HepG2 (cell line): ENCODE measurements around the gene CCDC201. TPM values are rescaled to one million over a fixed set of nuclear protein-coding genes. Genes with fewer than 3 reads are reported as not detected.

Experiments used
- ATAD3A ChIP-seq: sonication (generic); formaldehyde crosslinking; IDR thresholded peaks from 2 replicates; pipeline ENCODE4 v1.4.0; 2020; ENCODE audit warnings: missing genetic modification reagents
- CENPX ChIP-seq: sonication (generic); formaldehyde crosslinking; IDR thresholded peaks from 2 replicates; pipeline ENCODE4 v1.9.0; 2021; ENCODE audit warnings: mild to moderate bottlenecking, missing genetic modification reagents, moderate library complexity
- GFI1 ChIP-seq: sonication (generic); formaldehyde crosslinking; IDR thresholded peaks from 2 replicates; pipeline ENCODE4 v1.5.0; 2020; ENCODE audit warnings: missing genetic modification reagents, mild to moderate bottlenecking, borderline replicate concordance
- HCFC1 ChIP-seq: fragments of 150-350 bp; IDR thresholded peaks from 2 replicates; pipeline ENCODE4 v1.6.1; 2014; ENCODE audit warnings: low read depth, low read length
- IRF1 ChIP-seq: sonication (generic); formaldehyde crosslinking; IDR thresholded peaks from 2 replicates; pipeline ENCODE4 v1.4.0; 2020; ENCODE audit warnings: low read depth, mild to moderate bottlenecking, missing genetic modification reagents
- NFE2L2 ChIP-seq: fragments of 150-350 bp; IDR thresholded peaks from 2 replicates; pipeline ENCODE4 v1.6.1; 2014; ENCODE audit warnings: low read length
- ONECUT2 ChIP-seq: sonication (generic); formaldehyde crosslinking; IDR thresholded peaks from 2 replicates; pipeline ENCODE4 v1.4.0; 2020; ENCODE audit warnings: missing genetic modification reagents
- SOX5 ChIP-seq: IDR thresholded peaks from 2 replicates; pipeline ENCODE4 v1.6.1; 2016; ENCODE audit warnings: borderline replicate concordance
- SUZ12 ChIP-seq: fragments of 150-350 bp; IDR thresholded peaks from 2 replicates; pipeline ENCODE4 v1.6.1; 2014; ENCODE audit warnings: low read depth, low read length
- YEATS2 ChIP-seq: sonication (generic); formaldehyde crosslinking; IDR thresholded peaks from 2 replicates; pipeline ENCODE4 v1.4.0; 2020; ENCODE audit warnings: missing genetic modification reagents, borderline replicate concordance
- ZFAT ChIP-seq: sonication (generic); formaldehyde crosslinking; conservative IDR thresholded peaks from 2 replicates; pipeline ENCODE4 v1.8.1; 2023; ENCODE audit warnings: missing genetic modification reagents, inconsistent platforms
- ZNF317 ChIP-seq: sonication (generic); formaldehyde crosslinking; IDR thresholded peaks from 2 replicates; pipeline ENCODE4 v1.5.0; 2020; ENCODE audit warnings: mild to moderate bottlenecking, missing genetic modification reagents
- ZNF513 ChIP-seq: sonication (generic); formaldehyde crosslinking; conservative IDR thresholded peaks from 2 replicates; pipeline ENCODE4 v1.5.0; 2020; ENCODE audit warnings: missing genetic modification reagents
- ZNF530 ChIP-seq: sonication (generic); formaldehyde crosslinking; IDR thresholded peaks from 2 replicates; pipeline ENCODE4 v1.5.0; 2020; ENCODE audit warnings: low read depth, mild to moderate bottlenecking, missing genetic modification reagents
- ZNF547 ChIP-seq: sonication (generic); formaldehyde crosslinking; IDR thresholded peaks from 2 replicates; pipeline ENCODE4 v1.5.1; 2020; ENCODE audit warnings: mild to moderate bottlenecking, missing genetic modification reagents
- ZNF580 ChIP-seq: IDR thresholded peaks from 2 replicates; pipeline ENCODE4 v1.6.1; 2016; ENCODE audit warnings: low read depth, borderline replicate concordance
- ZNF619 ChIP-seq: sonication (generic); formaldehyde crosslinking; IDR thresholded peaks from 2 replicates; pipeline ENCODE4 v1.4.0; 2020; ENCODE audit warnings: mild to moderate bottlenecking, missing genetic modification reagents
- ZNF766 ChIP-seq: sonication (generic); formaldehyde crosslinking; IDR thresholded peaks from 2 replicates; pipeline ENCODE4 v1.5.0; 2020; ENCODE audit warnings: missing genetic modification reagents, borderline replicate concordance
- ZNF816 ChIP-seq: sonication (generic); formaldehyde crosslinking; IDR thresholded peaks from 2 replicates; pipeline ENCODE4 v1.8.0; 2022; ENCODE audit warnings: missing genetic modification reagents, mild to moderate bottlenecking, borderline replicate concordance
- polyA plus RNA-seq, 8 experiments: library from polyadenylated mRNA; depleted of rRNA in 3 of 8; stranded (reverse) in 7 of 8; unstranded in 1 of 8; fragments of >200 nt; fragmentation: Illumina TruSeq in 4 of 8; extraction: Trizol in 4 of 8; gene quantifications; 2 replicates each; pipeline versions ENCODE4 v1.2.1 to v1.2.3, GENCODE V29; 2011 to 2016; ENCODE audit warnings: low read depth in 4 of 8, missing spikeins in 1 of 8, mixed read lengths in 1 of 8; ENCODE audit not compliant: insufficient read depth in 1 of 8
- total RNA-seq, 5 experiments: library from RNA; depleted of rRNA; stranded (reverse); fragments of >200 nt; fragmentation: Illumina TruSeq; extraction: Trizol; gene quantifications; 2 replicates each; pipeline ENCODE4 v1.2.3, GENCODE V29; 2016; ENCODE audit warnings: low read depth in 1 of 5
- TF ChIP-seq, protein P1 (sequence below): sonication (generic); formaldehyde crosslinking; IDR thresholded peaks from 2 replicates; pipeline ENCODE4 v1.5.0; 2020; ENCODE audit warnings: mild to moderate bottlenecking, missing genetic modification reagents, borderline replicate concordance
- TF ChIP-seq, protein P2 (sequence below): IDR thresholded peaks from 2 replicates; pipeline ENCODE4 v1.6.1; 2012; ENCODE audit warnings: inconsistent platforms
- TF ChIP-seq, protein P3 (sequence below): sonication (generic); formaldehyde crosslinking; conservative IDR thresholded peaks from 2 replicates; pipeline ENCODE4 v1.8.0; 2022; ENCODE audit warnings: mild to moderate bottlenecking, moderate library complexity, missing genetic modification reagents

CCDC201 gene
- total and polyA plus RNA-seq, 2 of the 13 experiments (the other 11 are each of a cell fraction or from before 2014, with no cell fraction given) = 0.92 TPM; not detected in 1

DNA sequence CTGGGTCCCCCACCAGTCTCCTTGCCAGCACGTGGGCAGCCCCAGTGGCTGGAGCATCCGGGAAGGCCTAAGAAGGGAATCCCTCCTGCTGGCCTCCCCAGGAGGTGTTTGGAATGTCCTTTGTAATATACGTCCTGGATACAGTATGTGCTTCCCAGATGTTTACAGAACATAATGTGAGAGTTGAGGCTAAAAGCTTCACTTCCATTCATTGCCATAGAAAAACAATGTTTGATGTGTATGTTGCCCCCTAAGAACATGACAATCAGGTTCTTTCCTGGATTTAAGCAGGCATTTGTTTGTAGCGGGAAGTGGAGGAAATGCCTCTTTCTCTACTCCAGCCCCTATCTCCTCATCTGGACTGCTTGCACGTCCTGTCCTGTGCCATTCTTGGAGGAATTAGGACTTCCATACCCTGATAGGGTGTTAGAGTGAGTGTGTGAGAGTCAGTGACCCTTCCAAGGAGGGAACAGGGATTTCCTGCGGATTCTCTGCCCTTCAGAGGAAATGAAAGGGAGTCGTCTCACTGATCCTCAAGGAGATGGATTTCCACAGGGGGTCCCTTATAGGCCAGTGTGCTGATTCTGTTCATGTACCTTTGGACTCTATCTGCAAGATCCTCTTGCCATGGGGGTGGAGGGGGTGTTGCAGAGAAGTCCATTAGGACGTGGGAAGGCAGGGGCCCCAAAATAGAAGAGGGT lies 16.6 kb upstream of the CCDC201 start (continued):
- TF ChIP-seq ZNF513 (CRISPR knock-in tag) = peak; percentile 79; the same call in 1 of the 2 replicates
- no peak for TF ChIP-seq CENPX (CRISPR knock-in tag)
- no peak for TF ChIP-seq ZFAT (CRISPR knock-in tag)
- TF ChIP-seq ZNF619 (CRISPR knock-in tag) = no peak
- no peak for TF ChIP-seq ATAD3A (CRISPR knock-in tag)
- no peak; the same call in 1 of the 2 replicates for TF ChIP-seq ZNF580 (CRISPR knock-in tag)
- TF ChIP-seq, protein P1, sequence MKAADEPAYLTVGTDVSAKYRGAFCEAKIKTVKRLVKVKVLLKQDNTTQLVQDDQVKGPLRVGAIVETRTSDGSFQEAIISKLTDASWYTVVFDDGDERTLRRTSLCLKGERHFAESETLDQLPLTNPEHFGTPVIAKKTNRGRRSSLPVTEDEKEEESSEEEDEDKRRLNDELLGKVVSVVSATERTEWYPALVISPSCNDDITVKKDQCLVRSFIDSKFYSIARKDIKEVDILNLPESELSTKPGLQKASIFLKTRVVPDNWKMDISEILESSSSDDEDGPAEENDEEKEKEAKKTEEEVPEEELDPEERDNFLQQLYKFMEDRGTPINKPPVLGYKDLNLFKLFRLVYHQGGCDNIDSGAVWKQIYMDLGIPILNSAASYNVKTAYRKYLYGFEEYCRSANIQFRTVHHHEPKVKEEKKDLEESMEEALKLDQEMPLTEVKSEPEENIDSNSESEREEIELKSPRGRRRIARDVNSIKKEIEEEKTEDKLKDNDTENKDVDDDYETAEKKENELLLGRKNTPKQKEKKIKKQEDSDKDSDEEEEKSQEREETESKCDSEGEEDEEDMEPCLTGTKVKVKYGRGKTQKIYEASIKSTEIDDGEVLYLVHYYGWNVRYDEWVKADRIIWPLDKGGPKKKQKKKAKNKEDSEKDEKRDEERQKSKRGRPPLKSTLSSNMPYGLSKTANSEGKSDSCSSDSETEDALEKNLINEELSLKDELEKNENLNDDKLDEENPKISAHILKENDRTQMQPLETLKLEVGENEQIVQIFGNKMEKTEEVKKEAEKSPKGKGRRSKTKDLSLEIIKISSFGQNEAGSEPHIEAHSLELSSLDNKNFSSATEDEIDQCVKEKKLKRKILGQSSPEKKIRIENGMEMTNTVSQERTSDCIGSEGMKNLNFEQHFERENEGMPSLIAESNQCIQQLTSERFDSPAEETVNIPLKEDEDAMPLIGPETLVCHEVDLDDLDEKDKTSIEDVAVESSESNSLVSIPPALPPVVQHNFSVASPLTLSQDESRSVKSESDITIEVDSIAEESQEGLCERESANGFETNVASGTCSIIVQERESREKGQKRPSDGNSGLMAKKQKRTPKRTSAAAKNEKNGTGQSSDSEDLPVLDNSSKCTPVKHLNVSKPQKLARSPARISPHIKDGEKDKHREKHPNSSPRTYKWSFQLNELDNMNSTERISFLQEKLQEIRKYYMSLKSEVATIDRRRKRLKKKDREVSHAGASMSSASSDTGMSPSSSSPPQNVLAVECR (CRISPR knock-in tag) = no peak
- no peak for TF ChIP-seq ZNF547
- no peak for TF ChIP-seq SUZ12
- TF ChIP-seq ZNF317 (CRISPR knock-in tag) = no peak; the same call in 1 of the 2 replicates
- no peak for TF ChIP-seq NFE2L2
- no peak; the same call in 1 of the 2 replicates for TF ChIP-seq YEATS2 (CRISPR knock-in tag)
- TF ChIP-seq HCFC1 = no peak
- no peak for TF ChIP-seq ONECUT2 (CRISPR knock-in tag)
- TF ChIP-seq, protein P2, sequence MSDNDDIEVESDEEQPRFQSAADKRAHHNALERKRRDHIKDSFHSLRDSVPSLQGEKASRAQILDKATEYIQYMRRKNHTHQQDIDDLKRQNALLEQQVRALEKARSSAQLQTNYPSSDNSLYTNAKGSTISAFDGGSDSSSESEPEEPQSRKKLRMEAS = no peak
- TF ChIP-seq ZNF530 (CRISPR knock-in tag) = no peak
- no peak for TF ChIP-seq SOX5 (CRISPR knock-in tag)
- TF ChIP-seq IRF1 = no peak
- TF ChIP-seq ZNF766 (CRISPR knock-in tag) = no peak; the same call in 1 of the 2 replicates
- TF ChIP-seq, protein P3, sequence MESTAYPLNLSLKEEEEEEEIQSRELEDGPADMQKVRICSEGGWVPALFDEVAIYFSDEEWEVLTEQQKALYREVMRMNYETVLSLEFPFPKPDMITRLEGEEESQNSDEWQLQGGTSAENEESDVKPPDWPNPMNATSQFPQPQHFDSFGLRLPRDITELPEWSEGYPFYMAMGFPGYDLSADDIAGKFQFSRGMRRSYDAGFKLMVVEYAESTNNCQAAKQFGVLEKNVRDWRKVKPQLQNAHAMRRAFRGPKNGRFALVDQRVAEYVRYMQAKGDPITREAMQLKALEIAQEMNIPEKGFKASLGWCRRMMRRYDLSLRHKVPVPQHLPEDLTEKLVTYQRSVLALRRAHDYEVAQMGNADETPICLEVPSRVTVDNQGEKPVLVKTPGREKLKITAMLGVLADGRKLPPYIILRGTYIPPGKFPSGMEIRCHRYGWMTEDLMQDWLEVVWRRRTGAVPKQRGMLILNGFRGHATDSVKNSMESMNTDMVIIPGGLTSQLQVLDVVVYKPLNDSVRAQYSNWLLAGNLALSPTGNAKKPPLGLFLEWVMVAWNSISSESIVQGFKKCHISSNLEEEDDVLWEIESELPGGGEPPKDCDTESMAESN (CRISPR knock-in tag) = no peak; the same call in 1 of the 2 replicates
- TF ChIP-seq GFI1 (CRISPR knock-in tag) = no peak
- peak; percentile 26; the same call in 1 of the 2 replicates for TF ChIP-seq ZNF816 (CRISPR knock-in tag)
